CD4-positive, alpha-beta T cell treated with Interleukin-6 at 100 ng/mL for 8 hours (primary cell): ENCODE data around the gene RRP1B.
"Not testable (repeated sequence)": the region's sequence is repeated elsewhere in the genome, so short reads cannot be mapped to it uniquely, and the experiment has no call there.

ENCODE experiments used
- DNase-seq: peaks from one replicate; pipeline ENCODE4 v3.0.0-alpha.2; 2020; ENCODE audit warnings: mixed read lengths, low spot score

The RRP1B gene, protein sequence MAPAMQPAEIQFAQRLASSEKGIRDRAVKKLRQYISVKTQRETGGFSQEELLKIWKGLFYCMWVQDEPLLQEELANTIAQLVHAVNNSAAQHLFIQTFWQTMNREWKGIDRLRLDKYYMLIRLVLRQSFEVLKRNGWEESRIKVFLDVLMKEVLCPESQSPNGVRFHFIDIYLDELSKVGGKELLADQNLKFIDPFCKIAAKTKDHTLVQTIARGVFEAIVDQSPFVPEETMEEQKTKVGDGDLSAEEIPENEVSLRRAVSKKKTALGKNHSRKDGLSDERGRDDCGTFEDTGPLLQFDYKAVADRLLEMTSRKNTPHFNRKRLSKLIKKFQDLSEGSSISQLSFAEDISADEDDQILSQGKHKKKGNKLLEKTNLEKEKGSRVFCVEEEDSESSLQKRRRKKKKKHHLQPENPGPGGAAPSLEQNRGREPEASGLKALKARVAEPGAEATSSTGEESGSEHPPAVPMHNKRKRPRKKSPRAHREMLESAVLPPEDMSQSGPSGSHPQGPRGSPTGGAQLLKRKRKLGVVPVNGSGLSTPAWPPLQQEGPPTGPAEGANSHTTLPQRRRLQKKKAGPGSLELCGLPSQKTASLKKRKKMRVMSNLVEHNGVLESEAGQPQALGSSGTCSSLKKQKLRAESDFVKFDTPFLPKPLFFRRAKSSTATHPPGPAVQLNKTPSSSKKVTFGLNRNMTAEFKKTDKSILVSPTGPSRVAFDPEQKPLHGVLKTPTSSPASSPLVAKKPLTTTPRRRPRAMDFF

GRCh38 chr21:43659136-43660000, at the start of gene RRP1B, which contains the start of gene HSF2BP:
RRP1B (plus strand) TSS chr21:43659560; CDS start chr21:43659665, 105 bp downstream.
HSF2BP (minus strand) TSS chr21:43659488; CDS start chr21:43658096, 1,392 bp downstream.
- peak; percentile 72 for DNase-seq

GRCh38 chr21:43611598-43612369, 47.6 kb upstream of the RRP1B start:
- DNase-seq = no peak

GRCh38 chr21:43613755-43614638, 45.4 kb upstream of the RRP1B start:
- DNase-seq = no peak

- no peak for DNase-seq
Observed at GRCh38 chr21:43614839-43615238, 44.5 kb upstream of the RRP1B start.

- DNase-seq = not testable (repeated sequence)
Observed at GRCh38 chr21:43616861-43617260, 42.5 kb upstream of the RRP1B start.

- no peak for DNase-seq
Observed at GRCh38 chr21:43618940-43619339, 40.4 kb upstream of the RRP1B start.

- no peak for DNase-seq
Observed at GRCh38 chr21:43619344-43619743, 40.0 kb upstream of the RRP1B start.

DNA sequence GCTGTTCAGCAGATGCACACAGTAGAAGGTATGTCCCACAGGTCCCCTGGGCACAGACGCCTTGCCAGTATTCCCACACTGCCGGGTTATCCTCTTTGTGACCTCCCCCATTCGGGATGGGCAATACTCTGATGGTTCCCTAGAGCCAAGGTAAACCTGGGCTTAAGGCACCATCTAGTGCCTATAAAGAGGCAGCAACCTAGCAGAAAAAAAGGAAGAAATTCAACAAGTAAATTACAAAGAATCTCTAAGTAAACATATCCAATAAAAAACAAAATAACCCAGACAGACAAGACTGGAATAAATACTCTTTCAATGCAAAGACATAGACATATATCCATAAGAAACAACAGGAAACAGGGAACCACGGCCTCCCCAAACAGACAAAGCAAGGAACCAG, 39.5 kb upstream of the RRP1B start:
- no peak for DNase-seq

DNA sequence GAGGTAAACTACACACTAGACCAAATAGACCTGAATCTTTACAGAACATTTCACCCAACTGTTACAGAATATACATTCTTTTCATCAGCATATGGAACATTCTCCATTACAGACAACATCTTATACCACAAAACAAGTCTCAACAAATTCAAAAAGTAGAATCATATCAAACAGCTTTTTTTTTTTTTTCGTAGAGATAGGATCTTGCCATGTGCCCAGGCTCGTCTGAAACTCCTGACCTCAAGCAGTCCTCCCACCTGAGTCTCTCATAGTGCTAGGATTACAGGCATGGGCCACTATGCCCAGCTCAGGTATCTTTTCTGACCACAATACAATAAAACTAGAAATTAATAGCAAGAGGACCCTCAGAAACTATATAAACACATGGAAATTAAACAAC, 36.6 kb upstream of the RRP1B start:
- DNase-seq = no peak

DNA sequence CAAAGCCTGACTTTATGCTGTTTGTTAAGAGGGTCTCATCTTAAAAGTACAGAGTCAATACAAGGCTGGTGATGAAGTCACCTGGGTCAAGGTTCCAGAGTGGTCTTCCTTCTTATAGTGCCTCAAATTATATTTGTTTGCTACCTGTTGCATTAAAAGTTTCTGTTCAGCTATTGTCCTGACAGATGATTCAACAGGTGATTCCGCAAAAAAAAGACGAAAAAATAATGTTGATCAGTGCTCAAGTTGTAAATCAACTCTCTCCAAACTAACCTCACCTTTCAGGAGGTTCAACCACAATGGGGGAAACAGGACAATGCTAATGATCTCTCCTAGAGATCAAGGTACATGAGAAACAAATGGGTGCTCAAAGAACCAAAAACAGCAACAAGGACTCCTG, 35.8 kb upstream of the RRP1B start:
- DNase-seq = no peak

DNA sequence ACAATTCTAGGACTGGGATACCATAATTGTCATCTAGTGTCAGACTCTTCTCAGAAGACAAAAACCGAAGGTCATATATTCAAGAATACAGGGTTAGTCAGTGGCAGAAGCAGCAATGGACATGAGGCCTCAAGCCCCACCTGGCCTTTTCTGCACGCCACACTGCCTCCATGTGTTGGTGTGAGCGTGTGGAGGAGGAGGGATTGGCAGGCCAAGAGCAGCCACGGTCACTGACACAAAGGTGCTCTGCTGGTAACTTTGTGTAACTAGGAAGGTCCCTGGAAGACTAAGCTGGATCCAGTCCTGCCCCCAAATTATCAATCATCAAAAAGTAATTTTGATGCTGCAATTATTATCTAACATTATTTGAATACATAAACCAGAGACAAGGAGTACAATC, 35.0 kb upstream of the RRP1B start:
- no peak for DNase-seq

DNA sequence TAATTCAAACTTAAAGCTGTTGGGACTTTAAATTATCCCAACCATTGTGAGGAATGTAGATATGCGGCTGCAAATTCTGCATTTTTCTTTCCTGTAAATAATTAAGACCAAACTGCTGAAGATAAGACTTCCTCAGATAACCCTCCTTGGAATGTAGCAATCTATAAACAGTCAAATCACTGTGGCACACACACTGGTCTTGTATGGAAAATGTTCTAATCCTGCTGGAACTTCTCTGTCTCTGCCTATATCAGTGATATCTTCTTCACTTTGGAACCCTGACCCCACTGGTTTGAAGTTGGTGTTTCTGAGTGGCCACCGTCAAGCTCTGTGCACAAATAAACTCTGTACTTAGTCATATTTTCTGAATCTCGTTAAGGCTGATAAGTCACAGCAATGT, 33.0 kb upstream of the RRP1B start:
- DNase-seq = no peak

DNA sequence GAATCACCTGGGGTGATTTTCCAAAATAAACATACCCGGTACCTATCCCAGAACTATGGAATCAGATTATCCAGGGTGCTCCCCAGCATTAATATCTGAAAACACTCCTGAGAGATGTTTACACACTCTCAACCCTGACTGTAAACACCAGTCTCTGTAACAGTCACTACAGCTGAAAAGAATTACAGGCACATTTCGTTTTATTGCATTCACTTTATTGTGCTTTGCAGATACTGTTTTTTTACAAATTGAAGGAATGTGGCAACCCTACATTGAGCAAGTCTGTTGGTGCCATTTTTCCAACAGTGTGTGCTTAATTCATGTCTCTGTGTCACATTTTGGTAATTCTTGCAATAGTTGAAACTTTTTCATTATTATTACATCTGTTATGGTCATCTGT, 31.8 kb upstream of the RRP1B start:
- DNase-seq = no peak

- no peak for DNase-seq
Observed at GRCh38 chr21:43631411-43632107, 27.8 kb upstream of the RRP1B start.

DNA sequence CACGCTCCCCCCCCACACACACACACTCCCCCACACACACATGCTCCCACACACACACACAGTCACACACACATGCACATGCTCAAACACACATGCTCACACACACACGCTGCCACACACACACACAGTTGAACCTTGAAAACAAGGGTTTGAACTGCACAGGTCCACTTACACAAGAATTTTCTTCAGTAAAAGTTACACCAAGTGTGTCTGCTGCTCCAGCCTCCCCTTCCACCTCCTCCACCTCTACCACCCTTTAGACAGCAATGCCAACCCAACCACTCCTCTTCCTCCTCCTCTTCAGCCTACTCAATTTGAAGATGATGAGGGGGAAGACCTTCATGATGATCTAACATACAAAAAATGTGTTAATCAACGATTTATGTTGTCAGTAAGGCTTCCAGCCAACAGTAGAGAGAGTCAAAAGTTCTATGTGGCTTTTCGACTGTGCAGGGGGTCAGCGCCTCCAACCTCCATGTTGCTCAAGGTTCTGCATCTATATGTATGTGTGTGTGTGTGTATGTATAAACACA, 26.9 kb upstream of the RRP1B start:
- DNase-seq = no peak

DNA sequence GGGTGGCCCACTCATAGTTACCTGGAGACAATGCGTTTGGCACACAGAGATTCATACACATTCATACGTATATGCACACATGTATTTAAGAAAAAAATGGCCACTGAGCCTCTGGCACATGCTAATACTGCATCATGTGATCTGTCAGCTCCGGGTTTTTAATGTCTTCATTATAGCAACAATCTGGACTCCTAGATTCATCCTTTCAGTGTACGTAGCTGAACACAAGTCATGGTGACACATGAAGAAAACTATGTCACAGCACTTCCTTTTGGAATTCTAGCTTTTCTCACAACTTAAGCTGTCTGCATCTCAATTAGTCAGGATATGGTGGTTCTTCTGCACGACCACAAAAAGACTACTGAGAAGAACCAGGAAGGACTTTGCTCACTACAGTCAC, 24.7 kb upstream of the RRP1B start:
- no peak for DNase-seq

GRCh38 chr21:43635436-43635835, 23.9 kb upstream of the RRP1B start:
- DNase-seq = no peak

GRCh38 chr21:43637530-43638158, 21.7 kb upstream of the RRP1B start:
- DNase-seq = no peak
